GM21447 (cell line): ENCODE data around the gene C9orf57.
"Not testable (repeated sequence)": the region's sequence is repeated elsewhere in the genome, so short reads cannot be mapped to it uniquely, and the experiment has no call there.

Experiments
- ATAC-seq: cut with Tn5 transposase; IDR thresholded peaks from one replicate; pipeline ENCODE4 v1.9.1; 2021; ENCODE audit not compliant: unreplicated experiment

C9orf57 gene

GRCh38 chr9:72025906-72026305 lies 34.5 kb downstream of the C9orf57 start:
- ATAC-seq = no peak

- no peak for ATAC-seq
Measured at GRCh38 chr9:72023596-72023995, 36.8 kb downstream of the C9orf57 start.

GRCh38 chr9:72022841-72023240 lies 37.6 kb downstream of the C9orf57 start:
- no peak for ATAC-seq

GRCh38 chr9:72013292-72013760 lies 47.1 kb downstream of the C9orf57 start:
- peak; percentile 74 for ATAC-seq

GRCh38 chr9:72012646-72013045 lies 47.8 kb downstream of the C9orf57 start:
- no peak for ATAC-seq

GRCh38 chr9:72007726-72008125 lies 52.7 kb downstream of the C9orf57 start:
- not testable (repeated sequence) for ATAC-seq

GRCh38 chr9:72006501-72006900 lies 53.9 kb downstream of the C9orf57 start:
- no peak for ATAC-seq

- no peak for ATAC-seq
Measured at GRCh38 chr9:72005451-72005850, 55.0 kb downstream of the C9orf57 start.
